GM19239 (cell line): ENCODE measurements around the gene ADCY3.
"Not testable (repeated sequence)": the region's sequence is repeated elsewhere in the genome, so short reads cannot be mapped to it uniquely, and the experiment has no call there.

ENCODE experiments used
- DNase-seq: peaks from one replicate; pipeline ENCODE4 v3.0.0; 2011; ENCODE audit warnings: low spot score; ENCODE audit not compliant: insufficient read length
- FAIRE-seq: peaks from 2 replicates; lab custom pipeline; 2011; peaks lifted over from hg19 to GRCh38; lab: Jason Lieb, UNC

Gene ADCY3

DNA sequence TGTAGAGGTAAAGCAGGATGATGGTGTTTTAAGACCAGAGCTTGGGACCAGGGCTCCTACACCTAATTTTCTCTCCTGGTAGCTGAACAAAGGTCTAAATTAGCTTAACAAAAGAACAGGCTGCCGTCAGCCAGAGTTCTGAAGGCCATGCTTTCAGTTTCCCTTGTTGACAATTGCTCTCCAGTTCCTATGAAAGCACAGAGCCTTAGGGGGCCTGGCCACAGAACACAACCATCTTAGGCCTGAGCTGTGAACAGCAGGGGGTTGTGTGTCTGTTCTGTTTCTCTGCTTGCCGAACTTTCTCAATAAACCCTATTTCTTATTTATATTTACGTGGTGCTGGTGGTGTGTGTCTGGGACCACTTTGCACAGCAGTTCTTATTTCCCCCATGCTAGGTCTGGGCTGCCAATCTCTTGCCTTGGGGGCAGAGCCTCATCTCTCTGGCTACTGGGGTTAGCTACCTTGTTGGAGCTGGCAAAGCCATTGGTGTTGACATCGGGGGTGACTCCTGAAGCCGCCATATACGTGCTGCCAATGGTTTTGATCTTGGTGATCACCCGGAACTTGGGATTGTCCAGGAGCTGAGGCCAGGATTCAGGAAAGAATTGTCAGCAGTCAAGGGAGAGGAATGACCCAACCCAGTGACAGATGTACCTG lies 97.9 kb downstream of the ADCY3 start:
- FAIRE-seq (no peak), DNase-seq (no peak)

DNA sequence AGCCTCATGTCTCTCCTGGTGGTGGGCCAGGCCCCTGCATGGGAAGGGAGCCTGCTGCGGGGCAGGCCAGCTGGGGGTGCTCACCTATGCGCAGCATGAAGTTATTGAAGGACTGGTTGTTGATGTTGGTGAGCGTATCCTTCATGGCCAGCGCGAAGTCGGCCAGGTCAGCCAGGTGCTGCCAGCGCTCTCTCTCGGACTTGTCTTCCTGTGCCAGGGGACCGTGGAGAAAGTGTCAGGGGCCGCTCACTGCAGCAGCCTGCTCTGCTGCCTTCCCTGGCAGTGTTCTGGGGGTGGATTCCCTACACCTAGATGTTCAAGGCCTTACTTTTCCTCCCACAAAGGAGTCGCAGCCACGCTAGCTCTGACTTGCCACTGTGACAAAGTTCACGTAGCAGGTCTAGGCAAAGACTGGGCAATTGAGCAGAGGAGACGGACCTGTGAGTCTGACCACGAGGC lies 98.6 kb downstream of the ADCY3 start:
- FAIRE-seq (no peak), DNase-seq (no peak)

GRCh38 chr2:24820598-24821432 lies 99.2 kb downstream of the ADCY3 start:
- FAIRE-seq (no peak), DNase-seq (no peak)

DNA sequence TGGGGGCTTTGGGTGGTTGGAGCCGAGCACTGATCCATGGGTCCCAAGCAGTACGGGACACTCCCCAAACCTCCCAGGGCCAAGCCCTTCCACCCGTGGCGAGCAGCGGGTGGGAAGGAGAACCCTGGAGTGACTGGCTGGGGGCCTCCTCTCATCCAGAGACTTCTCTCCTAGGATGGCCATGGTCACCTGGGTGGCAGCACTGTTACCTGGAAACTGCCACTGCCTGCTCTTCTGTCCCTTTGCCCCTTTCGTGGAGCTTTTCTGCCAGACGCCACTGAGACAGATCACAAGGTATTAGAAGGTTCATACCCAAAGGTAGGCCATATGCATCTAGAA lies 99.9 kb downstream of the ADCY3 start:
- DNase-seq (no peak), FAIRE-seq (no peak)

GRCh38 chr2:24819442-24820174 lies 100.4 kb downstream of the ADCY3 start:
- DNase-seq (no peak), FAIRE-seq (no peak)

GRCh38 chr2:24818721-24819167 lies 101.3 kb downstream of the ADCY3 start:
- DNase-seq, result no peak
- FAIRE-seq, result no peak

GRCh38 chr2:24816884-24817283 lies 103.2 kb downstream of the ADCY3 start:
- DNase-seq, result no peak
- FAIRE-seq, result no peak

DNA sequence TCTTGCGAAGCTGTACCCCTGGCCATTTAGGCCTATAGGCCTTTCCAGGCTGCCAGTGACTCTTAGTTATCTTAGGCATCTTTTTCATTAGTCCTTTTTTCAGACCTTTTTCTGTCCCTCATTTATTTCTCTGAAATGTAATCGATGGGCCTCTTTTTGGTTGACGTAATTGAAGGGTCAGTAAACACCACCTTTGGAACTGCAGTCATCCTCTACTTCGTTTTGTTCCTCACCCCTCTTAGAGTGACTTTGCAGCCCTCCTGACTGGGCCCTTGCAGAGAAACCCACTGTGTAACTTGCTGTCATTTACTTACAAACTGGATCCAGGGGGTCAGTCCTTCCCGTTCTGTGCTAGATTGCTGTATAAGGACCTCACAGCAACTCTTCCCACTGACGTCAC lies 103.6 kb downstream of the ADCY3 start:
- FAIRE-seq (no peak), DNase-seq (no peak)

- DNase-seq (no peak), FAIRE-seq (no peak)
Observed at GRCh38 chr2:24815171-24815570, 104.9 kb downstream of the ADCY3 start.

GRCh38 chr2:24814516-24814915 lies 105.5 kb downstream of the ADCY3 start:
- DNase-seq (no peak), FAIRE-seq (no peak)

DNA sequence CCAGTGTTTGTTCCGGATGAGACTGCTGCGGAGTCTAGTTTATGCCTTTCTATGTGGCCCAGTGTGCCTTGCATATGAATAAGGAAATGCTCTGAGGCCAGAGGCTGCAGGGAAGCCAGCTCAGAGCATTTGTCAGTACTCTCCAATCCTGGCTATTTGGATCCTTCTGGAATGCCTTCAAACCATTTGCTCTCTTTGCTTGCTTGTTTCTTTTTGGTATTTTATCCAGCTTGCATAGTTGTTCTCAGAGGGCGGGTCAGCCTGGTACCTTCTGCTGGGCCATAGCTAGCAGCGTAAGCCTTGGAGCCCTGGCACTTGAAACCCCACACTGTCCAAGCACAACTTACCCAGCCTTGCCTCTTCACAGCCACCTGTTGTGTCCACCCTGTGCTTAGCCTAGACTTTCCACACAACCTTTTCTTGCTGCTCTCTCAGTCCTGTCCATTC lies 106.3 kb downstream of the ADCY3 start:
- FAIRE-seq (no peak), DNase-seq (no peak)

DNA sequence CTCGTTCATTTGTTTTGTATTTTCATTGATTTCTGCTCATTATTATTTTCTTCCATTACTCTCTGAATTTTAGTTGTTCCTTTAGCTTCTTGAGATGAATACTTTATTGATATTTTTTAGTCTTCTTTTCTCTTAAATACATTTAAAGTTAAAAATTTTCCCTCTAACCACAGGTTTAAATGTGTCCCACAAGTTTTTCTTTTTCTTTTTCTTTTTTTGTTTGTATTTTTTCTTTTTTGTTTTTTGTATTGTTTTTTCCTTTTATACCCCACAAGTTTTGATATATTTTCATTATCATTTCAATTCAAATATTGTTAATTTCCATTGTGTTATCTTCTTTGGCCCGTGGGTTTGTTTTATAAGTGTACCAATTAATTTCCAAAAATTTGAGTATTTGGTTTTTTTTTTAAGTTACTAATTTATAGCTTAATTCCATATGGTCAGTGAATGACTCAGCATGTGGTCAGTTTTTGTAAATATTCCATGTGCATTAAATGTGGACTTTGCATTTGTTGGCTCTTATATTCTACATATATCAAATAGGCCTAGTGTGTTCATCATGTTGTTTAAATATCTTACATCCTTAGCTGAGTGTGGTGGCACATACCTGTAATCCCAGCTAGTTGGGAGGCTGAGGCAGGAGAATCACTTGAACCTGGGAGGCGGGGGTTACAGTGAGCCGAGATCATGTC lies 110.6 kb downstream of the ADCY3 start:
- DNase-seq (no peak), FAIRE-seq (no peak)

DNA sequence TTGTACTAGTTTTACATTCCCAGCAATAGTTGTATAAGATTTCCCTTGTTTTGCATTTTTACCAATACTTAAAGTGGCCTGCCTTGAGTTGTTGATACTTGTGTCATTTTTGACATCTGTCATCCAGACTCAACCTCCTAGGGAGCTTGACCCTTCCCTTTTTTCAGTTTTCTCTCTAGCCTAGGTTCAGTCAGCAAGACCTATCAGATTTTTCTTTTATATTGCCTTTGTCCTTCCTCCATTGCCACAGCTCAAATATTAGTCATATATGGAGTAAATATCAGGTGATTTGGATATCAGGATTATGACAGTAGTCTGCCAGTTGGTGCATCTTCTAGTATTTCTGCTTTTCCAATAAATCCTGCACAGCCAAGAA lies 113.4 kb downstream of the ADCY3 start:
- FAIRE-seq (no peak), DNase-seq (no peak)

GRCh38 chr2:24805811-24806660 lies 114.0 kb downstream of the ADCY3 start:
- FAIRE-seq, DNase-seq: not testable (repeated sequence)

- not testable (repeated sequence) for DNase-seq, FAIRE-seq
Observed at GRCh38 chr2:24800487-24800886, 119.5 kb downstream of the ADCY3 start.

GRCh38 chr2:24797644-24798043 lies 122.4 kb downstream of the ADCY3 start:
- no peak for DNase-seq

DNA sequence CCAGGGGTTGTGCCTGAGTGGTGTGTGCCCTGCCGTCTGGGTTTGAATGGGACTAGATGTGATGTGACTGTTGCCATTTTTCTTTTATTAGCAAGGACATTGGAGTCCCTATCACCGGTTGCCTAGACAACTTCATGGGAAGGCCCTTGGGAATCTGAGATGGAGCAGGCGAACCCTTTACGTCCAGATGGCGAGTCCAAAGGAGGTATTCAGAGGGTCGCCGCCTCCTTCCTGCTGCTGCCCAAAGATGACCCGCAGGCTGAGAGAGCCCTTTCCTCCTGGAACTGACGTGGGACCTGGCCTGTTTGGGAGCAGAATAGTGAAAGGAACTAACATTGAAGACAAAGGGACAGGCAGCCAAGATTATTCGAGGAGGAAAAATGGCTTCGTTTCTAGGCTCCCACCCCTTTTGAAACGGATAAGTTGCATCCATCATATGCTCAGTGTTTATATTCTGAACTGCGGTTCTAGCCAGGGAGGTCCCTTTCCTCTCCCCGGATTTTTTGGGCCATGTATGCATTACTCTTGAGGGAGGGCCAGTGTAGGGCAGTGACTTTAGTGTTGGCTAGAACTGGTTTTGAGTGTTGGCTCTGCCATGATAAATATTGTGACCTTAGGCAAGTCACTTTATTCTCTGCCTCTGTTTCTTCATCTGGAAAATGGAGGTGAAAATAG lies 126.1 kb downstream of the ADCY3 start:
- FAIRE-seq (peak; percentile 33), DNase-seq (no peak)

More at GRCh38 chr2:24797644-24798043, 122.4 kb downstream of the ADCY3 start:
- FAIRE-seq, result no peak

GRCh38 chr2:24792874-24793760 lies 126.9 kb downstream of the ADCY3 start, which contains the start of the genes CENPO and PTRHD1:
TSS of gene CENPO (plus strand) at chr2:24793425. CDS start at chr2:24793920, 495 bp downstream.
TSS of gene PTRHD1 (minus strand) at chr2:24793391. CDS start at chr2:24793377, 14 bp downstream.
- FAIRE-seq (peak; percentile 92), DNase-seq (peak; percentile 80)
